Effector memory CD8-positive, alpha-beta T cell (primary cell): ENCODE results near the gene DPYSL5.

ENCODE experiments used
- ATAC-seq: fragments of 150-1000 bp; cut with Tn5 transposase; replicated peaks from 2 replicates; pipeline ENCODE4 v1.10.0; 2021; ENCODE audit warnings: mild to moderate bottlenecking, moderate library complexity
- DNase-seq, 3 experiments: peaks; one replicate each; pipeline ENCODE4 v3.0.0; 2021
- H3K27ac Mint-ChIP-seq, 2 donors: one replicate each; pipeline ENCODE4 v1.8.0; 2022; ENCODE audit warnings: mild to moderate bottlenecking in 2 of 2, mixed read lengths in 2 of 2, moderate library complexity in 2 of 2
- H3K27me3 Mint-ChIP-seq, 2 donors: one replicate each; pipeline ENCODE4 v1.8.0; 2022; ENCODE audit warnings: mixed read lengths in 2 of 2
- H3K36me3 Mint-ChIP-seq: one replicate; pipeline ENCODE4 v1.8.0; 2022; ENCODE audit warnings: mild to moderate bottlenecking, moderate library complexity, mixed read lengths; ENCODE audit not compliant: insufficient read depth
- H3K4me1 Mint-ChIP-seq, 2 donors: one replicate each; pipeline ENCODE4 v1.8.0; 2022; ENCODE audit warnings: low read depth in 2 of 2, mixed read lengths in 2 of 2
- H3K4me3 Mint-ChIP-seq, 2 donors: one replicate each; pipeline ENCODE4 v1.8.0; 2022; ENCODE audit warnings: mild to moderate bottlenecking in 2 of 2, mixed read lengths in 2 of 2, moderate library complexity in 2 of 2
- H3K9me3 Mint-ChIP-seq, 2 donors: one replicate each; pipeline ENCODE4 v1.8.0; 2022; ENCODE audit warnings: mixed read lengths in 2 of 2

The DPYSL5 gene

GRCh38 chr2:26979741-26980140 lies 131.8 kb downstream of the DPYSL5 start:
- Mint-ChIP-seq H3K4me1 (peaks cover 0 to 3% of the 10 kb centered on the region in 2 donors), H3K4me3 (no peak overlapping the region), H3K27me3 (peaks cover 6 to 22% of the 10 kb centered on the region in 2 donors), H3K36me3 (peaks cover 3% of the 10 kb centered on the region), H3K9me3 (no peaks in the 10 kb centered on the region), H3K27ac (no peak overlapping the region)
- no peak for ATAC-seq
- no peak for DNase-seq

- peaks cover 0 to 3% of the 10 kb centered on the region in 2 donors for H3K4me1 Mint-ChIP-seq
Observed at GRCh38 chr2:26980971-26981370, 133.0 kb downstream of the DPYSL5 start.

GRCh38 chr2:26982102-26982742 lies 134.3 kb downstream of the DPYSL5 start:
- DNase-seq (peak in 2 of 3 experiments; percentile 7 to 11), ATAC-seq (peak; percentile 76)
- Mint-ChIP-seq H3K27me3 (peaks cover 0 to 15% of the 10 kb centered on the region in 2 donors), H3K4me3 (no peak overlapping the region), H3K4me1 (peaks cover 0 to 3% of the 10 kb centered on the region in 2 donors), H3K9me3 (no peaks in the 10 kb centered on the region), H3K36me3 (peaks cover 3% of the 10 kb centered on the region), H3K27ac (no peak overlapping the region)

More at GRCh38 chr2:26980971-26981370, 133.0 kb downstream of the DPYSL5 start:
- Mint-ChIP-seq H3K27ac (no peak overlapping the region), H3K36me3 (peaks cover 3% of the 10 kb centered on the region), H3K9me3 (no peaks in the 10 kb centered on the region), H3K4me3 (no peak overlapping the region), H3K27me3 (peaks cover 0 to 15% of the 10 kb centered on the region in 2 donors)
- no peak for ATAC-seq
- no peak for DNase-seq

- Mint-ChIP-seq H3K9me3 (no peaks in the 10 kb centered on the region), H3K4me3 (no peak overlapping the region), H3K36me3 (peaks cover 3% of the 10 kb centered on the region), H3K27me3 (peaks cover 0 to 7% of the 10 kb centered on the region in 2 donors), H3K4me1 (peaks cover 0 to 3% of the 10 kb centered on the region in 2 donors), H3K27ac (no peak overlapping the region)
- DNase-seq (no peak), ATAC-seq (no peak)
Observed at GRCh38 chr2:26983746-26984145, 135.8 kb downstream of the DPYSL5 start.

- peaks cover 3% of the 10 kb centered on the region for H3K36me3 Mint-ChIP-seq
- H3K27ac Mint-ChIP-seq: no peak overlapping the region
- peaks cover 0 to 1% of the 10 kb centered on the region in 2 donors for H3K4me1 Mint-ChIP-seq
- no peak for ATAC-seq
- no peaks in the 10 kb centered on the region for H3K9me3 Mint-ChIP-seq
- no peak overlapping the region for H3K4me3 Mint-ChIP-seq
- no peaks in the 10 kb centered on the region for H3K27me3 Mint-ChIP-seq
- no peak for DNase-seq
Observed at GRCh38 chr2:26985807-26986206, 137.9 kb downstream of the DPYSL5 start.

- H3K36me3 Mint-ChIP-seq: no peaks in the 10 kb centered on the region
- no peak for DNase-seq
- H3K27ac Mint-ChIP-seq: no peak overlapping the region
- no peaks in the 10 kb centered on the region for H3K4me1 Mint-ChIP-seq
- ATAC-seq: no peak
- no peak overlapping the region for H3K4me3 Mint-ChIP-seq
- no peaks in the 10 kb centered on the region for H3K27me3 Mint-ChIP-seq
- H3K9me3 Mint-ChIP-seq: no peaks in the 10 kb centered on the region
Observed at GRCh38 chr2:26986576-26986975, 138.6 kb downstream of the DPYSL5 start.

- no peaks in the 10 kb centered on the region for H3K9me3 Mint-ChIP-seq
- ATAC-seq (no peak), DNase-seq (no peak)
- H3K36me3 Mint-ChIP-seq: no peaks in the 10 kb centered on the region
- H3K27ac Mint-ChIP-seq: no peak overlapping the region
- H3K27me3 Mint-ChIP-seq: no peaks in the 10 kb centered on the region
- H3K4me3 Mint-ChIP-seq: no peak overlapping the region
- no peaks in the 10 kb centered on the region for H3K4me1 Mint-ChIP-seq
Observed at GRCh38 chr2:26988058-26988860, 140.3 kb downstream of the DPYSL5 start.

GRCh38 chr2:26989156-26989555 lies 141.2 kb downstream of the DPYSL5 start:
- Mint-ChIP-seq H3K4me1 (no peaks in the 10 kb centered on the region), H3K36me3 (no peaks in the 10 kb centered on the region), H3K27me3 (no peaks in the 10 kb centered on the region), H3K4me3 (no peak overlapping the region), H3K9me3 (no peaks in the 10 kb centered on the region), H3K27ac (no peak overlapping the region)
- DNase-seq (no peak), ATAC-seq (no peak)

- Mint-ChIP-seq H3K4me3 (no peak overlapping the region), H3K9me3 (no peaks in the 10 kb centered on the region), H3K27ac (no peak overlapping the region), H3K4me1 (no peaks in the 10 kb centered on the region), H3K27me3 (no peaks in the 10 kb centered on the region), H3K36me3 (no peaks in the 10 kb centered on the region)
- ATAC-seq (no peak), DNase-seq (no peak)
Observed at GRCh38 chr2:26991717-26992116, 143.8 kb downstream of the DPYSL5 start.

- Mint-ChIP-seq H3K27me3 (peaks cover under 1 to 11% of the 10 kb centered on the region in 2 donors), H3K9me3 (no peaks in the 10 kb centered on the region), H3K36me3 (no peaks in the 10 kb centered on the region), H3K4me3 (no peak overlapping the region), H3K4me1 (no peaks in the 10 kb centered on the region), H3K27ac (no peak overlapping the region)
- DNase-seq (no peak), ATAC-seq (no peak)
Observed at GRCh38 chr2:26993768-26994167, 145.8 kb downstream of the DPYSL5 start.

GRCh38 chr2:26994983-26995382 lies 147.1 kb downstream of the DPYSL5 start:
- ATAC-seq (no peak), DNase-seq (no peak)
- no peak overlapping the region for H3K4me3 Mint-ChIP-seq
- no peaks in the 10 kb centered on the region for H3K9me3 Mint-ChIP-seq
- no peak overlapping the region for H3K27ac Mint-ChIP-seq
- H3K36me3 Mint-ChIP-seq: no peaks in the 10 kb centered on the region
- no peaks in the 10 kb centered on the region for H3K4me1 Mint-ChIP-seq
- peaks cover 7 to 18% of the 10 kb centered on the region in 2 donors for H3K27me3 Mint-ChIP-seq

GRCh38 chr2:26997394-26997793 lies 149.5 kb downstream of the DPYSL5 start:
- H3K4me3 Mint-ChIP-seq: no peak overlapping the region
- no peaks in the 10 kb centered on the region for H3K4me1 Mint-ChIP-seq
- H3K36me3 Mint-ChIP-seq: no peaks in the 10 kb centered on the region
- H3K9me3 Mint-ChIP-seq: no peaks in the 10 kb centered on the region
- H3K27ac Mint-ChIP-seq: no peak overlapping the region
- ATAC-seq (no peak), DNase-seq (no peak)
- peaks cover 7 to 18% of the 10 kb centered on the region in 2 donors for H3K27me3 Mint-ChIP-seq

- Mint-ChIP-seq H3K4me1 (no peaks in the 10 kb centered on the region), H3K27me3 (peaks cover 7 to 23% of the 10 kb centered on the region in 2 donors), H3K27ac (no peak overlapping the region), H3K4me3 (no peak overlapping the region), H3K9me3 (no peaks in the 10 kb centered on the region), H3K36me3 (no peaks in the 10 kb centered on the region)
- ATAC-seq (no peak), DNase-seq (no peak)
Observed at GRCh38 chr2:26998323-26998722, 150.4 kb downstream of the DPYSL5 start.
